HEK293 (cell line): ENCODE measurements around the gene PLSCR1.

Experiments used
- CTCF ChIA-PET: fragments of 350-600 bp; formaldehyde crosslinking; extraction: SDS; loops from one replicate; lab custom pipeline; 2021; ENCODE audit warnings: antibody characterized with exemption; lab: Yijun Ruan, JAX
- POLR2A ChIA-PET: fragments of 300-600 bp; formaldehyde crosslinking; extraction: SDS; loops from one replicate; lab custom pipeline; 2020; ENCODE audit warnings: antibody characterized with exemption, inconsistent platforms; lab: Yijun Ruan, JAX
- H3K27ac ChIP-seq: fragments of 200-500 bp; sonication (Bioruptor generic); 2 replicates; pipeline ENCODE4 v1.5.1; 2014; ENCODE audit warnings: low read depth, low read length, control low read depth, inconsistent platforms; ENCODE audit errors: extremely low read depth
- H3K36me3 ChIP-seq, 2 experiments: fragments of 200-500 bp in 1 of 2; sonication (Bioruptor generic) in 1 of 2; 1 replicate in 1 of 2; 2 replicates in 1 of 2; pipeline ENCODE4 v1.5.1; 2014 to 2017; ENCODE audit warnings: inconsistent platforms in 2 of 2, low read length in 2 of 2; ENCODE audit not compliant: control insufficient read depth in 2 of 2, insufficient read depth in 1 of 2
- H3K4me1 ChIP-seq: fragments of 200-500 bp; sonication (Bioruptor generic); 2 replicates; pipeline ENCODE4 v1.5.1; 2014; ENCODE audit warnings: mild to moderate bottlenecking, low read length, inconsistent platforms; ENCODE audit not compliant: control insufficient read depth, insufficient read depth
- H3K4me3 ChIP-seq: 2 replicates; pipeline ENCODE4 v1.5.1; 2011; ENCODE audit warnings: low read depth, mild to moderate bottlenecking, control low read depth, low read length, moderate library complexity
- H3K9me3 ChIP-seq: fragments of 200-500 bp; sonication (Bioruptor generic); 2 replicates; pipeline ENCODE4 v1.5.1; 2014; ENCODE audit warnings: low read depth, low read length, inconsistent platforms; ENCODE audit not compliant: control insufficient read depth, insufficient read depth
- BCL6B ChIP-seq: fragments of 450-650 bp; formaldehyde crosslinking; IDR thresholded peaks from 2 replicates; pipeline ENCODE4 v1.5.1; 2017; ENCODE audit warnings: missing biosample characterization, missing genetic modification characterization
- ELK4 ChIP-seq: IDR thresholded peaks from 2 replicates; pipeline ENCODE4 v1.6.1; 2011; ENCODE audit warnings: mild to moderate bottlenecking, low read depth, low read length, borderline replicate concordance
- REST ChIP-seq: fragments of 450-650 bp; formaldehyde crosslinking; IDR thresholded peaks from 2 replicates; pipeline ENCODE4 v1.5.1; 2016; ENCODE audit warnings: missing biosample characterization, missing genetic modification characterization
- YY2 ChIP-seq: fragments of 450-650 bp; formaldehyde crosslinking; IDR thresholded peaks from 2 replicates; pipeline ENCODE4 v1.5.1; 2016; ENCODE audit warnings: missing biosample characterization, missing genetic modification characterization
- ZBTB10 ChIP-seq: fragments of 450-650 bp; formaldehyde crosslinking; IDR thresholded peaks from 2 replicates; pipeline ENCODE4 v1.5.1; 2016; ENCODE audit warnings: missing biosample characterization, missing genetic modification characterization
- ZBTB11 ChIP-seq: fragments of 450-650 bp; formaldehyde crosslinking; conservative IDR thresholded peaks from 2 replicates; pipeline ENCODE4 v1.5.1; 2016; ENCODE audit warnings: low read depth, missing biosample characterization, missing genetic modification characterization
- ZNF148 ChIP-seq: fragments of 450-650 bp; formaldehyde crosslinking; IDR thresholded peaks from 2 replicates; pipeline ENCODE4 v1.5.0; 2017; ENCODE audit warnings: missing biosample characterization, missing genetic modification characterization, borderline replicate concordance
- ZNF174 ChIP-seq: fragments of 450-650 bp; formaldehyde crosslinking; IDR thresholded peaks from 2 replicates; pipeline ENCODE4 v1.5.0; 2017; ENCODE audit warnings: missing biosample characterization, mild to moderate bottlenecking, missing genetic modification characterization
- ZNF23 ChIP-seq: fragments of 450-650 bp; formaldehyde crosslinking; IDR thresholded peaks from 2 replicates; pipeline ENCODE4 v1.5.1; 2016; ENCODE audit warnings: missing biosample characterization, missing genetic modification characterization, borderline replicate concordance
- ZNF341 ChIP-seq: fragments of 450-650 bp; formaldehyde crosslinking; IDR thresholded peaks from 2 replicates; pipeline ENCODE4; 2016; ENCODE audit warnings: low read depth, missing biosample characterization, missing genetic modification characterization
- ZNF37A ChIP-seq: fragments of 450-650 bp; IDR thresholded peaks from 2 replicates; pipeline ENCODE4 v1.5.1; 2018; ENCODE audit warnings: missing biosample characterization, missing genetic modification characterization
- ZNF449 ChIP-seq: fragments of 450-650 bp; formaldehyde crosslinking; IDR thresholded peaks from 2 replicates; pipeline ENCODE4 v1.5.1; 2017; ENCODE audit warnings: missing biosample characterization, mild to moderate bottlenecking, missing genetic modification characterization, moderate library complexity
- ZNF473 ChIP-seq: fragments of 450-650 bp; formaldehyde crosslinking; IDR thresholded peaks from 2 replicates; pipeline ENCODE4 v1.5.1; 2017; ENCODE audit warnings: missing biosample characterization, missing genetic modification characterization
- ZNF560 ChIP-seq: fragments of 450-650 bp; formaldehyde crosslinking; IDR thresholded peaks from 2 replicates; pipeline ENCODE4 v1.5.1; 2017; ENCODE audit warnings: missing biosample characterization, missing genetic modification characterization, borderline replicate concordance
- ZNF571 ChIP-seq: fragments of 450-650 bp; formaldehyde crosslinking; IDR thresholded peaks from 2 replicates; pipeline ENCODE4 v1.5.0; 2017; ENCODE audit warnings: missing biosample characterization, missing genetic modification characterization
- ZNF837 ChIP-seq: fragments of 450-650 bp; formaldehyde crosslinking; IDR thresholded peaks from 2 replicates; pipeline ENCODE4 v1.5.1; 2016; ENCODE audit warnings: missing biosample characterization, missing genetic modification characterization

The PLSCR1 gene

GRCh38 chr3:146561463-146561862, 17.1 kb upstream of the PLSCR1 start (continued):
- TF ChIP-seq ZNF560 (tag by site-specific recombination) (no peak), REST (no peak), ZNF449 (no peak)

- H3K4me1 ChIP-seq = no peaks in the 10 kb centered on the region
- ChIA-PET CTCF (no interaction called here), POLR2A (no interaction called here)
- TF ChIP-seq BCL6B (tag by site-specific recombination) (no peak), ELK4 (no peak), ZNF23 (tag by site-specific recombination) (no peak), ZBTB10 (tag by site-specific recombination) (no peak), ZNF341 (tag by site-specific recombination) (no peak), ZNF473 (no peak), ZNF37A (tag by site-specific recombination) (no peak), YY2 (tag by site-specific recombination) (no peak), ZNF148 (tag by site-specific recombination) (no peak), ZBTB11 (tag by site-specific recombination) (no peak), ZNF174 (tag by site-specific recombination) (no peak), ZNF837 (no peak), ZNF571 (no peak)
- no peak overlapping the region for H3K27ac ChIP-seq
- H3K36me3 ChIP-seq = no peaks in the 10 kb centered on the region
- H3K9me3 ChIP-seq = no peaks in the 10 kb centered on the region
- no peak overlapping the region for H3K4me3 ChIP-seq
Measured at GRCh38 chr3:146560678-146561077, 16.3 kb upstream of the PLSCR1 start.
